Measurements from ENCODE around the gene COG2. TPM values are rescaled to one million over a fixed set of nuclear protein-coding genes. Genes with fewer than 3 reads are reported as not detected.

The COG2 gene
- total RNA-seq, 3 donors from 2014 or later: 44.9 to 52.7 (median 51.1) TPM

DNA sequence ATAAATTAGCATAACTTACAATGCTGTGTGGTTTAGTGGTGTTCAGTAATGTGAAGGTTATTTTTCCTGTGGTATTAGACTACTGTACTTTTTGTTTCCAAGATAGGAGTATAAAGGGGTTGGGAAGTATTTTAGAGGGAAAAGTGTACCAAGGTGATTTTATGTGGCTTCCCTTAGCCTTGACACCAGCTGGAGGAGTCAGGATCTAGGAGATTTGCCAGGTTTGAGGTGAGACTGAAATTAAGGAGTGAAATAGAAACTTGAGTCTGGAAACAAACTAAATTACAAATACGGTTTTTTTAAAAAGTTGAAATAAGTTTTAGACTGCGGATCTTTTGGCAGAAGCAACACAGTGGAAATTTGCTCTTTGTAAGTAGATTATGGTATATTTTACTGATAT is 32.3 kb downstream of the COG2 start:
- Mint-ChIP-seq H3K4me3 (no peak overlapping the region), H3K4me1 (ENCODE audit: low read depth) (no peaks in the 10 kb centered on the region), H3K9me3 (no peaks in the 10 kb centered on the region), H3K27me3 (ENCODE audit: low read depth) (no peaks in the 10 kb centered on the region), H3K36me3 (ENCODE audit: insufficient read depth) (peaks cover 51% of the 10 kb centered on the region)
- DNase-seq (no peak), ATAC-seq (no peak)

DNA sequence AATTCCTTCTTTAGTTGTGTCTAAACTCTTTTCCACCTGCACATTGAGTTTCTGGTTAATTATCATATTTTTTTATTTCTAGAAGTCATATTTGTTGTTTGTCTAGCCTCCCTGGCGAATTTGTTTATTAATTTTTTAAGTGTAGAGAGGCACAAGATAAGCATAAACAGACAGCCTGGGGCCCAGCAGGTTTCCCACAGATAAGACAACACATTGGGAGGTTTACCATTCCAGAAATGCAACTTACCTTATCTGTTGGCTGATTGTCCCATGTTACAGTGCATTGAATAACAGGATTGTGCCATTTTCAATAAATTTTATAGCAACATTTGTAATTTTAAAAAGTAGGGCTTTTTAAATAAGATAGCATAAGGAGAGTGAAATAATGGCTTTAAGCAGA is 34.9 kb downstream of the COG2 start:
- no peak for ATAC-seq
- Mint-ChIP-seq H3K9me3 (no peaks in the 10 kb centered on the region), H3K4me1 (ENCODE audit: low read depth) (no peaks in the 10 kb centered on the region), H3K4me3 (no peak overlapping the region), H3K27me3 (ENCODE audit: low read depth) (no peaks in the 10 kb centered on the region), H3K36me3 (ENCODE audit: insufficient read depth) (peaks cover 41% of the 10 kb centered on the region)
- no peak for DNase-seq

DNA sequence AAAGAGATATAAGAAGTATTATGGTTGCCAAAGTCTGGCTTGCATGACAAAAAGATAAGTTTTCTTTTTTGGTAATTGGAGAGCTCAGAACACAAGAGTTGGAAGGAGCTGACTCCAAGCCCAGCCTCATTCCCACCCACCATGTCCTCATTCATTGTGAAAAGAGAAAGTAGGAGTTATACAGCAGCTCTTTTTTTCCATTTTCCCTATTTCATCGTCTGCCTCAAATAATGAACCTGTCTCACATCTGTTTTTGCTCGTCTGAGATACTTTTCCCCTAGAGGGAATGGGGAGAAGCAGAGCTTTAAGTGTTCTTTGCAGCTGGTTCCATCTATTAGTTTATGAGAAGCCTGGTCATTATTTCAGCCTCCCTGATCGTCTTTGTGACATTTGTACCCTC is 36.9 kb downstream of the COG2 start:
- Mint-ChIP-seq H3K4me1 (ENCODE audit: low read depth) (no peaks in the 10 kb centered on the region), H3K27me3 (ENCODE audit: low read depth) (no peaks in the 10 kb centered on the region), H3K36me3 (ENCODE audit: insufficient read depth) (peaks cover 35% of the 10 kb centered on the region), H3K9me3 (no peaks in the 10 kb centered on the region), H3K4me3 (no peak overlapping the region)
- no peak for ATAC-seq
- no peak for DNase-seq

DNA sequence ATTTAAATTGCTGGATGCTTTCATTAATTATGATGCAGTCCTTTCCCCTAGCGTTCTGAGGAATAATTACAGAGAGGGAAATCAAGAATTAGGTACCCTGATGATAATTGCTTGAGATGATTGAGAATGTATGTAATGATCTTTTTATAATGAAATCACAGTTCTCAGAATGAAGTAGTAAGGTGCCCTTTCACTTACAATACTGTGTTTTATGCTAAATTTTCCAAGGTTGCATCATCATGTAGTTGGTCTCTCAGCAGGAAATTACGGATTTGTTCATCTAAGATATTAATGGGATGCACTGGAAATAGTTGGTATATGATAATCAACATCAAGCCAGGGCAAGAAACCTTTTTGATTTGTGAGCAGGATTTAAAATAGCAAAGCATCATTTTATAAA is 37.5 kb downstream of the COG2 start:
- H3K4me1 Mint-ChIP-seq (ENCODE audit: low read depth): no peaks in the 10 kb centered on the region
- DNase-seq (no peak), ATAC-seq (no peak)
- no peak overlapping the region for H3K4me3 Mint-ChIP-seq
- H3K27me3 Mint-ChIP-seq (ENCODE audit: low read depth): no peaks in the 10 kb centered on the region
- no peaks in the 10 kb centered on the region for H3K9me3 Mint-ChIP-seq
- H3K36me3 Mint-ChIP-seq (ENCODE audit: insufficient read depth): peaks cover 37% of the 10 kb centered on the region

DNA sequence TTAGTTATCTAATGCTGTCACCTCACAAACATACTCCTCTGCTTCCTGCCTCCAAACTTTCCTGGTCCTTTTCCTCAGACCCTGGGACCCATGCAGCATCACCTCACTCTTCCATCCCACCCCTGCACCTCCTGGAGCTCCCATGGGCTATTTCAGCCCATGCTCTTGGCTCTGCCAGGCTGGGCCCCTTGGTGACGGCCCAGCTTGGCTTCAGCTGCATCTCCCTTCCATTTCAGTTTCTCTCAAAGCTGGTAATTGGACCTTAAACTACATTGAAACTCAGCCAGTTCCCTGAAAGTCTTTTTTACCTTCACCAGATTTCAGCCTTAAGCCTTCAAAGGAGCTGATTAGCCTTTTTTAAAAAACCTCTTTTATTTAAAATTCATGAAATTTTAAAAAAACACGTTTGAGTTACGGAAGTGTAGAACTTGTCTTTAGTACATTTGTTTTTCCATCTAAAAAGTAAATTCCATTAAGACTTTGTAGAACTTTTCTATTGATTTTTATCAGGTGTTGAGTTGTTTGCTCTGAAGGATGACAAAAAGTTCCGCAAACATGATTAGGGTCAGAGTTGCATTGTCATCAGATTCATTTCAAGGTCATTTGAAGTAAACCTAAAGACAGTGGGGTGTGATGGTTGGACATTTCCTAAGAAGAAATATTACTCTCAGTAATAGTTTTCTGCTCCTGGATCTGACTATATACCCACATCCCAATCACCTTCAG is 38.2 kb downstream of the COG2 start:
- H3K9me3 Mint-ChIP-seq: no peaks in the 10 kb centered on the region
- DNase-seq (no peak), ATAC-seq (no peak)
- no peaks in the 10 kb centered on the region for H3K4me1 Mint-ChIP-seq (ENCODE audit: low read depth)
- peaks cover 42% of the 10 kb centered on the region for H3K36me3 Mint-ChIP-seq (ENCODE audit: insufficient read depth)
- no peaks in the 10 kb centered on the region for H3K27me3 Mint-ChIP-seq (ENCODE audit: low read depth)
- no peak overlapping the region for H3K4me3 Mint-ChIP-seq

DNA sequence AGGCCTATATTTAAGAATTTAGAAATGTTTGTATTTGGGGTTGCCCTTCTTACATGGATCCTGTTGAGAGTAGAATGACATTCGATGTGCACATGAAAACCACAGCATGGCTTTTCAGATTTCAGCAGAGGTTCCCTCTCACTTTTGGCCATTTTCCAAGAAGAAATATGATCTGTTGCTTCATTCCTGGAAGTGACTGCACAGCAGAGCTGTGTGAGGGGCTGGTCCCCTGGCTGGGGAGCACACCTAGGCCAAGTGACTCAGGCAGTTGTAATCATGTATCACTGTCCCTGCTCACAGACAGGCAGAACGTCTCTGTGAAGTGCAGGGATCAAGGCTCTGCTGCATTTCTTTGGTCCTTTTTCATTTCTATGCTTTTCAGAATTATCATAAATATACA is 39.3 kb downstream of the COG2 start:
- no peaks in the 10 kb centered on the region for H3K9me3 Mint-ChIP-seq
- H3K36me3 Mint-ChIP-seq (ENCODE audit: insufficient read depth): peaks cover 40% of the 10 kb centered on the region

DNA sequence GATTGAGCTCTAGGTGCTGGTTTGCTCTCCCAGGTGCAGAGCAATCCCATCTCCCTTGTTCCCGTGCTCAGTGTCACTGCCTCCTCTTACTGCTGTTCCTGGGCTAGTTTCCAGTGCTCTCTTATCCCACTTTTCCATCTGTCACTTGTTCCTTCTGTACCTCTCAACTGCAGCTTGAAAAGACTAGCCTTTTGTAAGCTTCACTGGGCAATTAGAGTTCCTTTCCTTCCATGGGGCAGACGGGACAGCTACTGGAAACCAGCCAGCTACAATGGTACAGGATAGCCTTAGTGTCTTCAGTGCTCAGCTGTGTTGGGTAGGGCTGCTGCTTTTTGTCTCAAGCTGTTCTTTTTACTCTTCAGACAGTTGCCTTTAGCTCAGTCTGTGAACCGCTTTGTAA is 40.0 kb downstream of the COG2 start:
- no peak overlapping the region for H3K4me3 Mint-ChIP-seq
- H3K27me3 Mint-ChIP-seq (ENCODE audit: low read depth): no peaks in the 10 kb centered on the region
- ATAC-seq: no peak
- H3K36me3 Mint-ChIP-seq (ENCODE audit: insufficient read depth): peaks cover 38% of the 10 kb centered on the region
- H3K9me3 Mint-ChIP-seq: no peaks in the 10 kb centered on the region
- no peaks in the 10 kb centered on the region for H3K4me1 Mint-ChIP-seq (ENCODE audit: low read depth)
- no peak for DNase-seq

More for the DNA sequence above, 39.3 kb downstream of the COG2 start:
- no peak overlapping the region for H3K4me3 Mint-ChIP-seq
- no peaks in the 10 kb centered on the region for H3K27me3 Mint-ChIP-seq (ENCODE audit: low read depth)
- H3K4me1 Mint-ChIP-seq (ENCODE audit: low read depth): no peaks in the 10 kb centered on the region
- peak in 1 of 2 donors; percentile 32 for ATAC-seq
- DNase-seq: no peak

DNA sequence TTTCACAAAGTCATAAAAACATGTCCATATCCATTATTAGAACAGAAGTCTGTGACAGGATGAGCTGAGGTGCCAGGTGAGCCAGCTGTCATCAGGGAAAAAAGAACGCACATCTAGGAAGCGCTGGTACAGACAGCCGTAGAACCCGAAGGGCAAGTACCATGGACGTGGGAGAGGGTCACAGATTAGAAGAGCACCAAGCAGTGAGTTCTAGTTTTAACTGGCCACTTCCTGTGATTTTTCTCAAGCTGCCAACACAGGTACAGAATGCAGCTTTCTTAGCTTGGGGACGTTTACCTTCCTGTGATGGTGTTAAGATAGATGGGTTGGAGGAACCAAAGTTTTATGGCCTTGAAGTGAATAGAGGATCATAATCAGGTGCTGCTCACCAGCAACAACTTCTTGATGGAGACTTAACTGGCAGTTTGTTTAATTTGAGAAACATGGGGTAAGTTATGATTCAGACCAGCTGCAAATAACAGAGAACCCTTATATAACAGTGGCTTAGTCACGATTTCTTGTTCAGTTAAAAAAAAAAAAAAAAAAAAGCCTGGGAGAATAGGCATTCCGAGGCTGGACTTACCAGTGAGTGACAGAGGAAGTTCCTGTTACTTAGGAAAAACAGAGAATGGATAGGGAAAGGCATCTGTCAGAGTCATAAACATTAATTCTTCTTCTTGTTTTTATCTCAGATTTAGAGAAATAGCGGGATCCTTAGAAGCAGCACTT is 40.8 kb downstream of the COG2 start:
- Mint-ChIP-seq H3K4me3 (no peak overlapping the region), H3K4me1 (ENCODE audit: low read depth) (no peaks in the 10 kb centered on the region), H3K27me3 (ENCODE audit: low read depth) (no peaks in the 10 kb centered on the region), H3K9me3 (no peaks in the 10 kb centered on the region), H3K36me3 (ENCODE audit: insufficient read depth) (peaks cover 42% of the 10 kb centered on the region)
- no peak for ATAC-seq
- DNase-seq: no peak

DNA sequence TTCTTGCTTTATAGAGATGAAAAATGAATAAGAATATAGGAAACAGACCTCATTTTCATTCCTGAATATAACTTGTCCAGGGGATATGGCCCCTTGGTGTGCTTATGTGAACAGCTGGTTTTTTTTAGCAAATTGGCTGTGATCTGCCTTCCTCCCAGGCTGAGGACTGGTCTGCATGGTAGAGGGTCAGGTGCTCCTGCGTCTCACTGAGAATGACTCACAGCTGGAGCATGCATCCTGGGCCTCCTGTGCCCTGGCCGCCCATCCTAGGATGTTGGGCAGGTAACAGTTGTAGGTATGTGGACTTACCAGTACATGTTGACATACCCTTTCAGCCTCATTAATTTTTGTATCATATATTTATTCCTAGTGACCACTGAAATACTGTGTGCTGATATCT is 41.9 kb downstream of the COG2 start:
- peaks cover 37% of the 10 kb centered on the region for H3K36me3 Mint-ChIP-seq (ENCODE audit: insufficient read depth)
- H3K9me3 Mint-ChIP-seq: no peaks in the 10 kb centered on the region
- H3K4me3 Mint-ChIP-seq: no peak overlapping the region
- no peak for ATAC-seq
- H3K4me1 Mint-ChIP-seq (ENCODE audit: low read depth): no peaks in the 10 kb centered on the region
- H3K27me3 Mint-ChIP-seq (ENCODE audit: low read depth): no peaks in the 10 kb centered on the region
- DNase-seq: no peak

DNA sequence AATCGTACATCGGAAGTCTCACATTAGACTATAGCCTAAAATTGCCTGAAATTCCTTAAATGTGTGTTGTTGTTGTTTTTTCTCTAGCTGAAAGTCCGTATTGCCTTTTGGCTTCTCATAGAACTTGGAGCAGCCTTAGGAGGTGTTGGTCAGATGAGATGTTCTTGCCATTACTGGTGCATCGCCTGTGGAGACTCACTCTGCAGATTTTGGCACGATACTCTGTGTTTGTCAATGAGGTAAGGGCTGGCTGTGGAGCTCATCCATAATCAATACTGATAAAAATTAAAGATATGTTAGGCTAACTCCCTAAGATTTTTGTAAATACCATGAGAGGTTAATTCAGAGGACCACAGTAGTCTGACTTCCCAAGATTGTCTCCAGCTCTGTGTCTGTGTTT is 42.7 kb downstream of the COG2 start:
- H3K36me3 Mint-ChIP-seq (ENCODE audit: insufficient read depth): peaks cover 39% of the 10 kb centered on the region
- H3K27me3 Mint-ChIP-seq (ENCODE audit: low read depth): no peaks in the 10 kb centered on the region
- DNase-seq (no peak), ATAC-seq (no peak)
- no peak overlapping the region for H3K4me3 Mint-ChIP-seq
- H3K4me1 Mint-ChIP-seq (ENCODE audit: low read depth): no peaks in the 10 kb centered on the region
- H3K9me3 Mint-ChIP-seq: no peaks in the 10 kb centered on the region

DNA sequence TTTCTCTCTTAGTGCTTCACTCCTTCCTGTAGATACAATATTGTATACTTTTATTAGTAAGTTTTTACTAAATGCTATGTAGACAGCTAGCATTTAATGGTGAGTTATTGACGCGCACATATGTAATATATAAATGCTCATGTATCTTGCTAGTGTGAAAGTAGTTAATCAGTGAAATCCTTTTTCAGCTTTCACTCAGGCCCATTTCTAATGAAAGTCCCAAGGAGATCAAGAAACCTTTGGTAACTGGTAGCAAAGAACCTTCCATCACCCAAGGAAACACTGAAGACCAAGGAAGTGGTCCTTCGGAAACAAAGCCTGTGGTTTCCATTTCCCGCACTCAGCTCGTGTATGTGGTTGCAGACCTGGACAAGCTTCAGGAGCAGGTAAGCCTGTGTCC is 44.5 kb downstream of the COG2 start:
- Mint-ChIP-seq H3K27me3 (ENCODE audit: low read depth) (no peaks in the 10 kb centered on the region), H3K4me1 (ENCODE audit: low read depth) (no peaks in the 10 kb centered on the region), H3K9me3 (no peaks in the 10 kb centered on the region), H3K4me3 (no peak overlapping the region), H3K36me3 (ENCODE audit: insufficient read depth) (peaks cover 49% of the 10 kb centered on the region)
- DNase-seq: no peak
- no peak for ATAC-seq

DNA sequence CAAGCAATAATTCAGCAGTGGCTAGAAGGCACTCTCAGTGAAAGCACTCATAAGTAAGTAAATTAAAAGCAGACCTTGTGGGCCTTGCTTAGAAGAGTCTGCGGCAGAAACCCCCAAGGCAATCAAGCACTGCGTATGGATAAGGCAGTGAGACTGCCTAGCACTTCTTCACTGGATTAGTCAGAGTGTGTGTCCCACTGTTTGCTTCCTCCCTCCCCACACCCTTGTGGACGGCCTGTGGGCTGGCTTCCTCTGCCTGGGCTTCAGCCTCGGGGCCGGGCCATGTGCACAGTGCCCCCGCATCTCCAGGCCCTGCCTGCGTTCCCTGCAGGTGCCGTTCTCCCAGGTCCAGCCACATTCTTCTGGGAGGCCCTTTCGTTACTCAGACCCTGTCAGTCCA is 47.8 kb downstream of the COG2 start:
- Mint-ChIP-seq H3K4me1 (ENCODE audit: low read depth) (no peaks in the 10 kb centered on the region), H3K9me3 (no peaks in the 10 kb centered on the region), H3K36me3 (ENCODE audit: insufficient read depth) (peaks cover 52% of the 10 kb centered on the region), H3K4me3 (no peak overlapping the region), H3K27me3 (ENCODE audit: low read depth) (no peaks in the 10 kb centered on the region)
- DNase-seq (no peak), ATAC-seq (no peak)

DNA sequence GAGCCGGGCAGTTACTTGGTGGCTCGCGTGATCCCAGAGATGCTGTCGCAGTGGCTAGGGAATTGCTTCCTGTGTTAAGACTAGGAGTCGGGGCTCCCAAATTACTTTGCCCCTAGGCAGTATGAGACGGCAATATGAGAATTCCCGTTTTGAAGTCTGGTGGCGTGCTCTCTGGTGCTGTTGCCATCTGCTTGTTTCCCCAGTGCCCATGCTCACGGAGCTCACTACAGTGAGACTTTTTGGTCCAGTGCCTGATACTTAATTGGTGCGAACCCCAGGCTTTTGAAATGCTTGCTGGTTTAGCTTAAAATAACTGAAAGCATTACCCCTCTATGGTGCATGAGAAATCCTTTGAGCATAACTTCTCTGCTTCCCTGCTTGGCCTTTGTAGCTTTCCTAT is 49.3 kb downstream of the COG2 start:
- DNase-seq (no peak), ATAC-seq (no peak)
- no peaks in the 10 kb centered on the region for H3K9me3 Mint-ChIP-seq
- H3K4me1 Mint-ChIP-seq (ENCODE audit: low read depth): no peaks in the 10 kb centered on the region
- H3K4me3 Mint-ChIP-seq: no peak overlapping the region
- H3K36me3 Mint-ChIP-seq (ENCODE audit: insufficient read depth): peaks cover 43% of the 10 kb centered on the region
- no peaks in the 10 kb centered on the region for H3K27me3 Mint-ChIP-seq (ENCODE audit: low read depth)

DNA sequence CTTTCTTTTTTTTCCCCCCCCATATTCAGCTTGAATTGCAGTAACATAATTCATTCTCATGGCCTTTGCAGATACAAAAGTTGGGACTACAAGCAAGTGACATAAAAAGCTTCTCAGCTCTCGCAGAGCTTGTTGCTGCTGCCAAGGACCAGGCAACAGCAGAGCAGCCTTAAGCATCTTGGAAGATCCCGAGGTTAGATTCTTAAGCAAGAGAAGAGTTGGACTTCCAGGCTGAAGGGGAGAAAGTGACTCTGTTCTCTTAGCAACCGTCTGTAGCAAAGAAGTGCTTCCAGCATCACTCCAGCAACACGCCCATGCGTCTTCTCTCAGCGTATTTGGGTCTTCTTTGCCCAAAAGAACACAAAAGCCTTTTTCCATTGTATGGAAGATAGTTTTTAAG is 50.9 kb downstream of the COG2 start:
- Mint-ChIP-seq H3K36me3 (ENCODE audit: insufficient read depth) (peaks cover 36% of the 10 kb centered on the region), H3K27me3 (ENCODE audit: low read depth) (no peaks in the 10 kb centered on the region), H3K4me3 (no peak overlapping the region), H3K4me1 (ENCODE audit: low read depth) (no peaks in the 10 kb centered on the region), H3K9me3 (no peaks in the 10 kb centered on the region)
- ATAC-seq (no peak), DNase-seq (no peak)

DNA sequence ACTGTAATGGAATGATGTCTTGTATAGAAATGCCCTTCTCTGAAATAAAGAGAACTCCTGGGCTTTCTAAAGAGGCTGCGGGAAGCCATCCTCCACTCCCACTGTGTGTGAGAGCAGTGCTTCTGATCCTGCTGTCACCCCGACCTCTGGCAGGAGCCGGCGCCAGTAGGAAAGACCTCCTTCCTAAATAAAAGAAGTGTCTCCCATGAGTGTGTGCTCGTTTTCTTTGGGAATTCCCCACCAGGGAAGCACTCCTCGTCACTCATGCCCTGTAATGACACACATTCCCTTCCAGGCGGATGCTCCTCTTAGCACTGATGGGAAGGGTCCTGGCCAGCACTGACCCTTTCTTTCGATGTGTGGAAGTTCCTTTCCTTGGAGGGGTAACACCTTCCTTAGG is 51.5 kb downstream of the COG2 start:
- Mint-ChIP-seq H3K36me3 (ENCODE audit: insufficient read depth) (peaks cover 33% of the 10 kb centered on the region), H3K27me3 (ENCODE audit: low read depth) (no peaks in the 10 kb centered on the region), H3K4me3 (no peak overlapping the region), H3K4me1 (ENCODE audit: low read depth) (no peaks in the 10 kb centered on the region), H3K9me3 (no peaks in the 10 kb centered on the region)
- DNase-seq: no peak
- no peak for ATAC-seq

Measured in activated T-cell treated with anti-CD3 and anti-CD28 coated beads, Interleukin-2, amount 50 U/mL, for 4 hours (primary cell).